GM21619 (cell line): ENCODE data around the gene SENP8.
"Not testable (repeated sequence)": the region's sequence is repeated elsewhere in the genome, so short reads cannot be mapped to it uniquely, and the experiment has no call there.

Experiments
- ATAC-seq: cut with Tn5 transposase; IDR thresholded peaks from one replicate; pipeline ENCODE4 v1.9.1; 2021; ENCODE audit not compliant: unreplicated experiment

The SENP8 gene

GRCh38 chr15:72155003-72155621 is 36.9 kb downstream of the SENP8 start:
- no peak for ATAC-seq

GRCh38 chr15:72155635-72156616 is 37.7 kb downstream of the SENP8 start:
- ATAC-seq, result peak; percentile 80

GRCh38 chr15:72156928-72157327 is 38.7 kb downstream of the SENP8 start:
- ATAC-seq, result no peak

- no peak for ATAC-seq
These were observed 42.6 kb downstream of the SENP8 start for GRCh38 chr15:72160696-72161245.

GRCh38 chr15:72161361-72162132 is 43.3 kb downstream of the SENP8 start:
- no peak for ATAC-seq

- ATAC-seq, result no peak
These were observed 44.4 kb downstream of the SENP8 start for GRCh38 chr15:72162569-72162968.

- no peak for ATAC-seq
These were observed 45.5 kb downstream of the SENP8 start for GRCh38 chr15:72163719-72164118.

GRCh38 chr15:72166716-72167417 is 48.7 kb downstream of the SENP8 start:
- no peak for ATAC-seq

GRCh38 chr15:72167445-72167844 is 49.2 kb downstream of the SENP8 start:
- no peak for ATAC-seq

GRCh38 chr15:72168131-72168807 is 50.1 kb downstream of the SENP8 start:
- no peak for ATAC-seq

GRCh38 chr15:72168808-72169190 is 50.6 kb downstream of the SENP8 start:
- no peak for ATAC-seq

- no peak for ATAC-seq
These were observed 51.2 kb downstream of the SENP8 start for GRCh38 chr15:72169236-72169920.

- ATAC-seq, result no peak
These were observed 51.9 kb downstream of the SENP8 start for GRCh38 chr15:72169921-72170611.

- ATAC-seq, result no peak
These were observed 52.5 kb downstream of the SENP8 start for GRCh38 chr15:72170691-72171090.

GRCh38 chr15:72171978-72172377 is 53.8 kb downstream of the SENP8 start:
- not testable (repeated sequence) for ATAC-seq

- no peak for ATAC-seq
These were observed 54.6 kb downstream of the SENP8 start for GRCh38 chr15:72172796-72173195.

GRCh38 chr15:72173401-72173800 is 55.2 kb downstream of the SENP8 start:
- ATAC-seq, result no peak

- ATAC-seq, result no peak
These were observed 55.8 kb downstream of the SENP8 start for GRCh38 chr15:72173864-72174550.
